Neural cell (in vitro differentiated cells): ENCODE measurements around the gene ABHD17C. TPM values are rescaled to one million over a fixed set of nuclear protein-coding genes. Genes with fewer than 3 reads are reported as not detected.

Source experiments
- H2AFZ ChIP-seq: fragments of 200-600, 300-800 bp; sonication (generic), shearing (Covaris generic); 2 replicates; pipeline ENCODE4 v1.6.0; 2014; ENCODE audit warnings: low read depth, mild to moderate bottlenecking, antibody characterized with exemption, low read length, moderate library complexity
- H3F3A ChIP-seq: fragments of 200-600 bp; shearing (Covaris generic); 2 replicates; pipeline ENCODE4 v1.6.1; 2016; ENCODE audit warnings: mild to moderate bottlenecking, moderate library complexity, mixed read lengths, antibody characterized with exemption, low read length; ENCODE audit not compliant: insufficient read depth, poor library complexity, severe bottlenecking
- H3K27ac ChIP-seq: fragments of 200-600, 300-800 bp; sonication (generic), shearing (Covaris generic); 2 replicates; pipeline ENCODE4 v1.5.1; 2014; ENCODE audit warnings: mild to moderate bottlenecking, low read length, moderate library complexity
- H3K27me3 ChIP-seq: fragments of 300-800, 200-600 bp; sonication (generic), shearing (Covaris generic); 2 replicates; pipeline ENCODE4 v1.6.0; 2014; ENCODE audit warnings: mild to moderate bottlenecking, low read depth, low read length, moderate library complexity; ENCODE audit not compliant: insufficient read depth
- H3K36me3 ChIP-seq: fragments of 300-800, 200-600 bp; sonication (generic), shearing (Covaris generic); 2 replicates; pipeline ENCODE4 v1.5.1; 2014; ENCODE audit warnings: mild to moderate bottlenecking, antibody characterized with exemption, low read length, moderate library complexity; ENCODE audit not compliant: insufficient read depth
- H3K4me2 ChIP-seq: fragments of 300-800, 200-600 bp; sonication (generic), shearing (Covaris generic); 2 replicates; pipeline ENCODE4 v1.6.0; 2014; ENCODE audit warnings: mild to moderate bottlenecking, low read length
- H3K4me3 ChIP-seq: fragments of 300-800, 200-600 bp; sonication (generic), shearing (Covaris generic); 2 replicates; pipeline ENCODE4 v1.5.1; 2014; ENCODE audit warnings: mild to moderate bottlenecking, low read length, moderate library complexity
- H3K79me2 ChIP-seq: fragments of 200-600 bp; shearing (Covaris generic); replicated peaks from 2 replicates; pipeline ENCODE4 v1.6.0; 2014; ENCODE audit warnings: mild to moderate bottlenecking, low read length, moderate library complexity; ENCODE audit not compliant: insufficient read depth
- H3K9ac ChIP-seq: fragments of 300-800, 200-600 bp; sonication (generic), shearing (Covaris generic); 2 replicates; pipeline ENCODE4 v1.6.1; 2016; ENCODE audit warnings: mild to moderate bottlenecking, low read length, mixed read lengths
- H3K9me2 ChIP-seq: fragments of 200-600 bp; shearing (Covaris generic); 2 replicates; pipeline ENCODE4 v1.6.1; 2016; ENCODE audit warnings: mild to moderate bottlenecking, low read length, mixed read lengths; ENCODE audit not compliant: insufficient read depth
- H3K9me3 ChIP-seq: fragments of 200-600, 300-800 bp; sonication (generic), shearing (Covaris generic); 2 replicates; pipeline ENCODE4 v1.6.1; 2016; ENCODE audit warnings: mild to moderate bottlenecking, mixed run types, low read length, moderate library complexity, mixed read lengths
- H4K20me1 ChIP-seq: fragments of 200-600 bp; shearing (Covaris generic); 2 replicates; pipeline ENCODE4 v1.6.1; 2016; ENCODE audit warnings: mild to moderate bottlenecking, mixed run types; ENCODE audit not compliant: insufficient read depth
- CTCF ChIP-seq: fragments of 450-650 bp; IDR thresholded peaks from 2 replicates; pipeline ENCODE4 v1.5.1; 2014; ENCODE audit warnings: antibody characterized with exemption, mild to moderate bottlenecking, moderate library complexity; ENCODE audit not compliant: poor library complexity, severe bottlenecking
- EP300 ChIP-seq: fragments of 450-650 bp; conservative IDR thresholded peaks from 2 replicates; pipeline ENCODE4 v1.6.1; 2014; ENCODE audit warnings: antibody characterized with exemption, mild to moderate bottlenecking, moderate library complexity; ENCODE audit not compliant: poor library complexity, severe bottlenecking
- EZH2 ChIP-seq: fragments of 200-600, 300-800 bp; shearing (Covaris generic), sonication (generic); IDR thresholded peaks from 2 replicates; pipeline ENCODE4 v1.6.1; 2014; ENCODE audit warnings: antibody characterized with exemption, low read length, borderline replicate concordance, mild to moderate bottlenecking; ENCODE audit not compliant: insufficient read depth, poor library complexity, severe bottlenecking
- MXI1 ChIP-seq: fragments of 450-650 bp; conservative IDR thresholded peaks from 2 replicates; pipeline ENCODE4 v1.6.1; 2014; ENCODE audit warnings: antibody characterized with exemption, mild to moderate bottlenecking; ENCODE audit not compliant: poor library complexity, severe bottlenecking
- POLR2AphosphoS5 ChIP-seq: IDR thresholded peaks from 2 replicates; pipeline ENCODE4 v1.6.1; 2012
- RAD21 ChIP-seq: fragments of 450-650 bp; conservative IDR thresholded peaks from 2 replicates; pipeline ENCODE4 v1.6.1; 2014; ENCODE audit warnings: antibody characterized with exemption, mild to moderate bottlenecking, moderate library complexity
- SMC3 ChIP-seq: fragments of 450-650 bp; conservative IDR thresholded peaks from 2 replicates; pipeline ENCODE4 v1.6.1; 2014; ENCODE audit warnings: antibody characterized with exemption, mild to moderate bottlenecking, moderate library complexity; ENCODE audit not compliant: poor library complexity
- TAF1 ChIP-seq: IDR thresholded peaks from 2 replicates; pipeline ENCODE4 v1.6.1; 2012; ENCODE audit warnings: low read depth
- polyA plus RNA-seq: library from polyadenylated mRNA; depleted of rRNA; stranded (reverse); fragments of >200 nt; gene quantifications from 2 replicates; pipeline ENCODE4 v1.2.3, GENCODE V29; 2014
- TF ChIP-seq, protein P1 (sequence below): IDR thresholded peaks from 2 replicates; pipeline ENCODE4 v1.6.1; 2012; ENCODE audit warnings: borderline replicate concordance

ABHD17C gene
- polyA plus RNA-seq, 1 donor from 2014 or later = 18.3 TPM

DNA sequence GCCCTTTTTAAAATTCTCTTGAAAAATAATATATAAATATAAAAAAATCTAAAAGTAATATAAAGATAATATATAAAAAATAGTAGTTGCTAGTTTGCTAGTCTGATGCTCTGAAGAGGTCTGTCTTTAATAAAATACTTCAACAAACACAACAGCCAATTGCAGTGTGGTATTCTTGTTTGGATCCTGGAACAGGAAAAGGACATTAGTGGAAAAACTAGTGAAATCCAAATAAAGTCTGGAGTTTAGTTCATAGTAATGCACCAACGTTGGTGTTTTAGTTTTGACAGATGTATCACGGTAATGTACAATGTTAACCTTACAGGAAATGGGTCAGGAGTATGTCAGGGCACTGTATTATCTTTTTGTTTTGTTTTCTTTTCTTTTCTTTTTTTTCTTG lies 58.1 kb downstream of the ABHD17C start:
- peaks cover 3% of the 10 kb centered on the region for H3K36me3 ChIP-seq
- TF ChIP-seq SMC3 = no peak
- no peak for TF ChIP-seq CTCF
- TF ChIP-seq MXI1 = no peak
- TF ChIP-seq, protein P1, sequence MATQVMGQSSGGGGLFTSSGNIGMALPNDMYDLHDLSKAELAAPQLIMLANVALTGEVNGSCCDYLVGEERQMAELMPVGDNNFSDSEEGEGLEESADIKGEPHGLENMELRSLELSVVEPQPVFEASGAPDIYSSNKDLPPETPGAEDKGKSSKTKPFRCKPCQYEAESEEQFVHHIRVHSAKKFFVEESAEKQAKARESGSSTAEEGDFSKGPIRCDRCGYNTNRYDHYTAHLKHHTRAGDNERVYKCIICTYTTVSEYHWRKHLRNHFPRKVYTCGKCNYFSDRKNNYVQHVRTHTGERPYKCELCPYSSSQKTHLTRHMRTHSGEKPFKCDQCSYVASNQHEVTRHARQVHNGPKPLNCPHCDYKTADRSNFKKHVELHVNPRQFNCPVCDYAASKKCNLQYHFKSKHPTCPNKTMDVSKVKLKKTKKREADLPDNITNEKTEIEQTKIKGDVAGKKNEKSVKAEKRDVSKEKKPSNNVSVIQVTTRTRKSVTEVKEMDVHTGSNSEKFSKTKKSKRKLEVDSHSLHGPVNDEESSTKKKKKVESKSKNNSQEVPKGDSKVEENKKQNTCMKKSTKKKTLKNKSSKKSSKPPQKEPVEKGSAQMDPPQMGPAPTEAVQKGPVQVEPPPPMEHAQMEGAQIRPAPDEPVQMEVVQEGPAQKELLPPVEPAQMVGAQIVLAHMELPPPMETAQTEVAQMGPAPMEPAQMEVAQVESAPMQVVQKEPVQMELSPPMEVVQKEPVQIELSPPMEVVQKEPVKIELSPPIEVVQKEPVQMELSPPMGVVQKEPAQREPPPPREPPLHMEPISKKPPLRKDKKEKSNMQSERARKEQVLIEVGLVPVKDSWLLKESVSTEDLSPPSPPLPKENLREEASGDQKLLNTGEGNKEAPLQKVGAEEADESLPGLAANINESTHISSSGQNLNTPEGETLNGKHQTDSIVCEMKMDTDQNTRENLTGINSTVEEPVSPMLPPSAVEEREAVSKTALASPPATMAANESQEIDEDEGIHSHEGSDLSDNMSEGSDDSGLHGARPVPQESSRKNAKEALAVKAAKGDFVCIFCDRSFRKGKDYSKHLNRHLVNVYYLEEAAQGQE = no peak
- no peak for TF ChIP-seq EP300
- no peak for TF ChIP-seq TAF1
- TF ChIP-seq EZH2 = no peak
- no peak for TF ChIP-seq RAD21
- TF ChIP-seq POLR2AphosphoS5 = no peak
- H3K9me2 ChIP-seq = no peaks in the 10 kb centered on the region
- no peaks in the 10 kb centered on the region for H3K27me3 ChIP-seq
- H3K79me2 ChIP-seq = no peaks in the 10 kb centered on the region
- no peak overlapping the region for H3K27ac ChIP-seq
- H3K9ac ChIP-seq = no peak overlapping the region
- H3K9me3 ChIP-seq = no peaks in the 10 kb centered on the region
- no peaks in the 10 kb centered on the region for H4K20me1 ChIP-seq
- no peaks in the 10 kb centered on the region for H3F3A ChIP-seq
- H3K4me3 ChIP-seq = no peak overlapping the region
- H3K4me2 ChIP-seq = no peak overlapping the region
- H2AFZ ChIP-seq = no peak overlapping the region

GRCh38 chr15:80754014-80754413 lies 58.9 kb downstream of the ABHD17C start:
- Histone ChIP-seq H3K79me2 (no peaks in the 10 kb centered on the region), H3K27me3 (no peaks in the 10 kb centered on the region), H2AFZ (no peak overlapping the region), H3K27ac (no peak overlapping the region), H3K4me3 (no peak overlapping the region), H3K36me3 (peaks cover 3% of the 10 kb centered on the region), H3K9me3 (no peaks in the 10 kb centered on the region), H3K9ac (no peak overlapping the region), H3K4me2 (no peak overlapping the region), H3K9me2 (no peaks in the 10 kb centered on the region), H4K20me1 (no peaks in the 10 kb centered on the region), H3F3A (no peaks in the 10 kb centered on the region)
- no peak for TF ChIP-seq TAF1
- no peak for TF ChIP-seq MXI1
- no peak for TF ChIP-seq RAD21
- TF ChIP-seq CTCF = no peak
- no peak for TF ChIP-seq EP300
- TF ChIP-seq, protein P1 = no peak
- TF ChIP-seq SMC3 = no peak
- TF ChIP-seq POLR2AphosphoS5 = no peak
- no peak for TF ChIP-seq EZH2
